Measurements from ENCODE around the gene SDE2.
"Not testable (repeated sequence)": the region's sequence is repeated elsewhere in the genome, so short reads cannot be mapped to it uniquely, and the experiment has no call there.

The SDE2 gene

DNA sequence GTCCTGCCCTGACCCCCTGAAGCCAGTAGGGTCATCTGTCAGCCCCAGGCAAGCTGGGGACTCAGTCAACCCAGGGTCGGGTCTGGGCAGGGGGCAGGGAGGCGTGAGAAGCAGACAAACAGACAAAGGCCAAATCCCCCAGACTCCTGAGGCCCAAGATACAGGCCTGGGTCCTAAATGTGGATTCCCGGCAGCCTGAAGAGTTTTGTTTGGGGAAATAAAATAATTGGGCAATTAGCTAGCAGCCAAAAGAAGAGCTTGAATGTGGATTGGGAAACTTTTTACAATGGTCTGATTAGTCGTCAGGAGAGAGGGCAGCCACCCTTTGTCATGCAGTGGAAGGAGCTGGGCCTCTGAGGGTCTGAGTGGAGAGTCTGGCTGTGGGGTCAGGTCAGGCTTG, 53.6 kb downstream of the SDE2 start:
- DNase-seq (ENCODE audit: low read depth in 4 of 4, low spot score in 1 of 4): no peak

DNA sequence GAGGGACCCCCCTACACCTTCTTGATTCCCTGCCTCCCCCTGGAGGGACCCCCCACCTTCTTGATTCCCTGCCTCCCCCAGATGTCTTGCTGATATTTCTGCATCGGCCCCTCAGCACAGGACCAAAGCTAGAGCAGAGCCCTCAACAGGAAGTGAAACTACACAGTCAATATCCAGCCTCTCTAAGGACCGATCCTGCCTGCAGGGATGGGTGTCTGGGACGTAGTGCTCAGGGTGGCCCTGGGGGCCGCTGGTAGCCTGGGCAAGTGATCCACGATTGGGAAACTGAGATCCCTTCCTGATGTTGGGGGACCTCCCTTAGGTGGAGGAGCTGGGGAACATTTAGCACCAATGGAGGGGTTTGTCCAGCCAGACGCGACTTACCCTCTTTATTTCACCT, 54.2 kb downstream of the SDE2 start:
- DNase-seq (ENCODE audit: low read depth in 4 of 4, low spot score in 1 of 4): no peak

DNA sequence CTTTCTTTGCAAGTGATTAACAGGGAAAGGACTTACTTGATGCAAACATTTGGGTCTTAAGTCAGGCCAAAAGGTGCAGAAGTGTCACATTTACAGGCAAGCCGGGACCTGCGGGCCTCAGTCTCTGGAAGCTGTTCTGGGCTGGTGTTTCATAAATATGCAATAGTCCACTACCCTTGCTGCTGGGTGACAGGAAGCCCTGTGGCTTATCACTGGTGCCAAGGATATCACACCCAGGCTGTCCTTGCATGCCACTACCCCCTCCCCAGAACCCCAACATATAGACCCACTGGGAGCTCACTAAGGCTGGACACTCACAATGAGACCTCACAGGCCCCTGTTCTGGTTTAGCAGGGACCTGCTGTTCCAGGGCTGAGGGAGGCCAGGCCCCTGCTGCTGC, 54.8 kb downstream of the SDE2 start:
- DNase-seq (ENCODE audit: low read depth in 4 of 4, low spot score in 1 of 4): no peak

DNA sequence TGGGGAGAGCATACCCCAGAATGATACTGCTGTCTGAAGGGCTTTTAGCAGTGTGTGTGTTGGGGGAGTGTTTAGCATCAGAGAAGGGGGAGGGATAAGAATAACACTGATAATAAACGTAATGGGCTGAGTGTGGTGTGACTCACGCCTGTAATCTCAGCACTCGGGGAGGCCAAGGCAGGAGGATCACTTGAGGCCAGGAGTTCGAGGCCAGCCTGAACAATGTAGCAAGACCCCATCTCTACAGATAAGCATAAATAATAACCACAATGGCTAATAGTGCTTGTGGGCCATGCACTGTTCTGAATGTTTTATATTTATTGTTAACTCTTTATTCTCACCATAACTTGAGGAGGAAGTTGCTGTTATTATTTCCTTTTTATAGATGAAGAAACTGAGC, 55.6 kb downstream of the SDE2 start:
- no peak for DNase-seq (ENCODE audit: low read depth in 4 of 4, low spot score in 1 of 4)

DNA sequence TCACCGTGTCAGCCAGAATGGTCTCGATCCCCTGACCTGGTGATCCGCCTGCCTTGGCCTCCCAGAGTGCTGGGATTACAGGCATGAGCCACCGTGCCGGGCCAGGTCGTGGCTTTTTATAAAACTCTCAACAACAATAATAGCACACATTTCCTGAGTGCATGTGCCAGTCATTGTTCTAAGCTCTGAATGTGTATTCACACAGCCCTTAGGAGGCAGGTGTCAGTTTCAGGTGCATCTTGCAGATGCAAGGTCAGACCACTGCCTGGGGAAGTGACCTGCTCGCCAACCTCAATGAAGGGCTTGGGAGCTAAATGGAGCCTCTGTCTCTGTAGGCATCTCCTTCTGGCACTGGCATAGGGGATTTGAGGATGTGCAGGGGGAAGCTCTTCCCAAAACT, 56.6 kb downstream of the SDE2 start:
- no peak for DNase-seq (ENCODE audit: low read depth in 4 of 4, low spot score in 1 of 4)

DNA sequence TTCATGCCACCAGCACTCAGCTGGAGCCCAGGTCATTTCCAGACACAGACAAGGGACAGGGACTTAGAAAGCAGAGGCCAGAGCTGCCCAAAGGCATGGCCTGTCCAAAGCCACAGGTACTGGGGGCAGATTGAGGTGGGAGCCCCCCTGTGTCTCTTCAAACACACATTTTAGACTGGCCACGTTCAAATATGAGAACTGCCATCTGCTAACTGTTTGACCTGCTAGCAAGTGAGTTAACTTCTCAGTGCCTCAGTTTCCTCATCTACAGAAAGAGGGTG, 57.3 kb downstream of the SDE2 start:
- DNase-seq (ENCODE audit: low read depth in 4 of 4, low spot score in 1 of 4): no peak

DNA sequence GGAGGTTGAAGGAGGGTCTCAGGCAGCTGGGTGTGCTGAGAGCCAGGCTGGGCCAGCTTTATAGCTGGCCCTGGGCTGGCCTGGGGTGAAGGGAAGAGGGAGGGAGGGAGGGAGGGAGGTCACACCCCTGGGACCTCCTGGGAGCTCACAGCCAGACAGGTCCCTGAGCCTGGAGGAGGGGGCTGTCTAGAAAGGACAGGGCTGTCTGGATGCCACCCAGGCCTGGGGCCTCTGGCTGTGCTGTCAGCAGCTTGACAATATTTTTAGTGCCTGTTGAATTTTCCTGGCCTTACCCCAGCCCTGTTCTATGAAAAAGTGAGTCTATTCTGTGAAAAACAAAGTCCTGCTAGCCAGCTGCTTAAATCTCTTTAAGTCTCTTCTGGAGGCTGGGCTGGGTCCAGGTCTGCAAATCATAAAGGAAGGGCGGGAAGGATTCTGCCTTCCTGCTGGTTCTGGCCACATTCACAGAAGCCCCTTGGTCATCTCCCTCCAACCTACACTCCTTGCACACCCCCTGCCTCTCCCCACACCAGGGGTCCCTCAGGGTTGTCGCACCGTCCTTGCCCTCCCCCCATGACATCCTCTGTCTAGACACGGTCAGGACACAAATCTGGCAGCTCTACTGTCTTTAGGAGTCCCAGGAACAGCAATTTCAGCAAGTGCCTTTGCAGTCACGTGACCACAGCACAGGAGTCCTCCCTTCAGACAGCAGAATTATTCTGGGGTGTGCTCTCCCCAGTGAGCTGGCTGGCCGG, 57.8 kb downstream of the SDE2 start, which contains the start of gene LEFTY2:
Gene LEFTY2, minus strand, starts transcription at position 34 of the 755 bp plus-strand sequence. CDS start 80 bp downstream, outside the sequence.
- DNase-seq (ENCODE audit: low read depth in 4 of 4, low spot score in 1 of 4): no peak

DNA sequence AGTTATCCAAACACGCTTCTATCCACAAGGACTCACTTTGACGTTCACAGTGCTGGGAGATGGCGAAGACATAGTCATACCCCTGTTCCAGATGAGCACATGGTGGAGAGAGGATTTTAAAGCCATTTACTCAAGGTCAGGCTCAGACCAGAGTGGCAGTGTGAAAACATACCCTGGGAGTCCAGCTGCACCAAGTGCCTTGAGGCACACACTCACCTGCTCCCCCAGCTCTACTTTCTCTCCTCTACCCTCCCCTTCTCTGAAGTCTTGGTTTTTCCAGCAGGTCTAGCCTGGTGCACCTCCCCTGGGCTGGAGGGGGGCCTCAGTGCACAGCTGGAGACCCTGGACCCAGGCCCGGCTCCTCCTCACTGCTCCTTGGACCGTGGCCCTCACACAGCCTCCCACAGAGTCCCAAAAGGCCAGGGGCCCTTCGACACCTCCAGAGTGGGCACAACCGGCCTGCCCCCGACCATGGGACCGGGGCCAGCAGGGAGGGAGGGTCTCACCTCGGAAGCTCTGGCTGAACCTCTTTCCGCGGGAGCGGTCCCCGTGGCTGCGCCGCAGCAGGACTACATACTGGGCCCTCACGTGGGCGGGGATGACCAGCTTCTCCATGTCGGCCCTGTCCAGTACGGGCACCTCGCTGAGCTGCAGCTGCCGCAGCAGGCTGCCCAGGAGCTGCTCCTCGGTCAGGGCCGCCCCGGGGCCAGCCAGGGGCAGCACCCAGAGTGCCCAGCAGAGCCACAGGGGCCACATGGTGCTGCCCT, 58.6 kb downstream of the SDE2 start:
- DNase-seq (ENCODE audit: low read depth in 4 of 4, low spot score in 1 of 4): no peak

DNA sequence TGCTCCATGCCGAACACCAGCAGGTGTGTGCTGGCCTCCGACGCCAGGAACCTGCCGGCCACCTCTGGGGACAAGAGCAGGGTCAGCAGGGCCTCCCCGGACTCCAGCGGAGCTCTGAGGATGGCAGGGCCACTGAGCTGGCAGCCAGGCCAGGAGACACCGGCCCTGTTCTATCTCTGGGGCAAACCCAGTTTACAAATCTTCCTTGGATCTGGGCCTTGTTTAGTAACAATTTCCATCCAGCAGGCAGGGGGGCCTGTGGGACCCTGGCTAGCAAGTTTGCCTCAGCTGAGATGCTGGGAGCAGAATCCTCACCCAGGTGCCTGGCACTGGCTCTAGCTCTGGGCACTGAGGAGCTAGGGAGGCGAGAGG, 59.2 kb downstream of the SDE2 start:
- not testable (repeated sequence) for DNase-seq (ENCODE audit: low read depth in 4 of 4, low spot score in 1 of 4)

DNA sequence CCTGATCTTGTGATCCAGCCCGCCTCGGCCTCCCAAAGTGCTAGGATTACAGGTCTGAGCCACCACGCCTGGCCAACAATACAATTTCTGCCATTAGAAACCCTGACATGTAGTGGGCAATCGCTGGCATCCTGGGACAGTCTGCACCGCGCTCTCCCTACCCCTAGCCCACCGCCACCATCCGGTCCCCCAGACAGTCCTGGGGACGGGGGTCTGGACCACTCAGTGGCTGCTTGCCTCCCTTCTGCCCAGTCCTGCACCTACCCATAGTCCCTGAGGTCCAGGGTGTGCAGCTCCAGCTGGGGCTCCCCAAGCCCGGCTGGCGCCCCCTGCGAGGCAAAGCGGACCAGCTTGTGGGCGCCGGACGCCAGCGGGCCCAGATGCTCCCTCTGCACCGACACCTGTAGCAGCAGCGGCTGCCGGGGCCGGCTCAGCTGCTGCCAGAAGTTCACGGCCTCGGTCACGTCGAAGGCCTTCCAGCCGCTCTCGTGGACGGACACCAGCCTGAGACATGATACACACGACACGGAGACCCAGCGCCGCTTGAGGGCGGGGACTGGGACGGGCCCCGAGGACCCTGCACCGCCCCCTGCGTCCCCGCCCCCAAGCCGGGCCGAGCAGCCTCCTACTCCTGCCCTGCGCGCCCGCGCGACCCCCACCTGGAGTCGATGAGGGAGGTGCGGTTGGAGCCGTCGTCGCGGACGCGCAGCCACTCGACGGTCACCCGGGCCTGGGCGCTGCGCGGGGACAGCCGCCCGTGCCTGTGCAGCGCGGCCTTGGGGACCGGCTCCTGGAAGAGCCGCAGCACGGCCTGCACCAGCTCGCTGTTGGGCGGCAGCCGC, 59.8 kb downstream of the SDE2 start:
- DNase-seq (ENCODE audit: low read depth in 4 of 4, low spot score in 1 of 4): not testable (repeated sequence)

DNA sequence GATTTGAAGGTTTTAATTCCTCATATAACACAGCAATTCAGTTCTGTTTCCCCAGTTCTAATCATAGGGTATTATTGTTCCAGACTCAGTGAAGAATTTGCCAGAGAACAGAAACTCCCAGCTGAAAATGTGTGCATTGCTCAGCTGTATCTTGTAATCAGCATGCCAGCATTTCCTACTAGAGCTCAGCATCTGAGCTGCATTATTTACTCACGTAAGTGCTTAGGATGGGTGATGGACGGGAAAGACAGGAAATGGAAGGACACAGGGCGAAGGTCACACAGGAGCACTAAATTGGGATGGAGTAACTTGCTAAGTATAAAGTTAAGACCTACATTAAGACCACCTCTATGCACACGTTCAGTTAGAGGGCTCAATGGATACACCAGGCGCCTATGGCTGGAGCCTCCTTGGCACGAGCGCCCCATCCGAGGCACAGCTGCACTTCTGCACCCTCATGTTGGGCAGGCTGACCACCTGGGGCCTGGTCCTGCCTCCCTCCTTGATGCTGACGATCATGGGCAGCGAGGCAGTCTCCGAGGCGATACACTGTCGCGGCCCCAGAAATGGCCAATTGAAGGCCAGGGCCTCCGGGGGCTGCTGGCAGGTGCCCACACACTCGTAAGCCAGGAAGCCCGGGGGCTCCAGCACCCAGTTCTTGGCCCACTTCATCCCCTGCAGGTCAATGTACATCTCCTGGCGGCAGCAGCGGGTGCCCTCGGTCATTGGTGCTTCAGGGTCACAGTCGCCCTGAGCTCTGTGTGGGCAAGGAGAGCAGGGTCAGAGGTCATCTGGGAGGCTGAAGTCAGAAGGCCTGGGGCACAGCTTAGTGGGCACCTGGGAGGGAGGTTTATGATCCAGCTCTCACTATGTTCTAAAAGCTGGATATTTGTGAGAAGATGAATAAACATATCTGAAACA, 61.8 kb downstream of the SDE2 start:
- DNase-seq (ENCODE audit: low read depth in 4 of 4, low spot score in 1 of 4): no peak

DNA sequence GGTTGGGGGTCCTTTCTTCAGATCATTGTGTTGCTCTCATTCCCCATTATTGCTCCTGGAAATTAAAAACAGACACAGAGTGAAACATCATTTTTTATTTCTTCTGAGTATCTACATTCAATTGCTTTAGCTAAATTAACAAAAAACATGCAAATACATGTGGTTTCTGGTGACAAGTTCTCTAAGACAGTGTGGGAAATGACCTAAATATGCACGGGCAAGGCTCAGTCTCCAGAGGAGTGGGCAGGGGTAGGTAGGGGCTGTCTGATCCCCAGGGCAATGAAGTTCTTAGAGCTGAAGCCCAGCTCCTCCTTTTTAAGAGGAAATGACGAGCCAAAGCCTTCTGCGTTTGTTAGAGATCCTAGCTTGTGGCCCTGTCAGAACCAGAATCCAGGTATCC, 62.6 kb downstream of the SDE2 start:
- no peak for DNase-seq (ENCODE audit: low read depth in 4 of 4, low spot score in 1 of 4)

DNA sequence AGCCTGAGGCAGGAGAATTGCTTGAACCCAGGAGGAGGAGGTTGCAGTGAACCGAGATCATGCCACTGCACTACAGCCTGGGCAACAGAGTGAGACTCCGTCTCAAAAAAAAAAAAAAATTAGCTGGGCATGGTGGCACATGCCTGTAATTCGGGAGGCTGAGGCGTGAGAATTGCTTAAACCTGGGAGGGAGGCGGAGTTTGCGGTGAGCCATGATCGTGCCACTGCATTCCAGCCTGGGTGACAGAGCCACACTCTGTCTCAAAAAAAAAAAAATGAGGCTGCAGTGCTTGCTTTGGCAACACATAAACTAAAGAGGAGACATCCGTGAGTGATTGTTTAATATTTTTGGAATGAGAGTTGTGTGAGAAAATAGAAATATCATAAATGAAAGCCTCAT, 63.1 kb downstream of the SDE2 start:
- DNase-seq (ENCODE audit: low read depth in 4 of 4, low spot score in 1 of 4): not testable (repeated sequence)

DNA sequence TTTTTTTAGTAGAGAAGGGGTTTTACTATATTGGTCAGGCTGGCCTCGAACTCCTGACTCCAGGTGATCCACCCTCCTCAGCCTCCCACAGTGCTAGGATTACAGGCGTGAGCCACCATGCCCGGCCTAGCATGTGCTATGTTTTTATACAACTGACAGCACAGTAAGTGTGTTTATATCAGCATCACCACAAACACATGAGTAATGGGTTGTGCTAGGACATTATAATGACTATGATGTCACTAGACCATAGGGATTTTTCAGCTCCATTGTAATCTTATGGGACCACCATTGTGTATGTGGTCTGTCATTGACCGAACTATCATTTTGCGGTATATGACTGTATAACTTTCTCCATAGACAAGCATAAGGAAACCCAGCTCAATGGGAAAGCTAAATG, 64.4 kb downstream of the SDE2 start:
- DNase-seq (ENCODE audit: low read depth in 4 of 4, low spot score in 1 of 4): no peak

DNA sequence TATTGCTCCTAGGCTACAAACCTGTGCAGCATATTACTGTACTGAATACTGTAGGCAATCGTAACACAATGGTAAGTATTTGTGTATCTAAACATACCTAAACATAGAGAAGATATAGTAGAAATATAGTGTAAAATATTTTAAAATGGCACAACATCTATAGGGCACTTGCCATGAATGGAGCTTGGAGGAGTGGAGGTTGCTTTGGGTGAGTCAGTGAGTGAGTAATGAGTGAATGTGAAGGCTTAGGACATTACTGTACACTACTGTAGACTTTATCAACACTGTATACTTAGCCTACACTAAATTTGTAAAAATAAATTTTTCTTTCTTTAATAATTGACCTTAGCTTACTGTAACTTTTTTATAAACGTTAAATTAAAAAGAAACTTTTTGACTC, 66.1 kb downstream of the SDE2 start:
- no peak for DNase-seq (ENCODE audit: low read depth in 4 of 4, low spot score in 1 of 4)

All from stimulated activated CD4-positive, alpha-beta T cell treated with anti-CD3 and anti-CD28 coated beads, Interleukin-1b, Interleukin-23, amount 100 ng/mL, for 24 hours (primary cell).